Stimulated activated naive CD8-positive, alpha-beta T cell treated with anti-CD3 and anti-CD28 coated beads, Interleukin-15, Interleukin-2, amounts not matched to agents 100 U/mL and 50 U/mL, for 24 hours (primary cell): Measurements from ENCODE around the gene SMAD6.
"Not testable (repeated sequence)": the region's sequence is repeated elsewhere in the genome, so short reads cannot be mapped to it uniquely, and the experiment has no call there.

ENCODE experiments used
- ATAC-seq: fragments of 150-1000 bp; cut with Tn5 transposase; one replicate; pipeline ENCODE4 v1.10.0; 2021
- DNase-seq: peaks from one replicate; pipeline ENCODE4 v3.0.0; 2021

Gene SMAD6

GRCh38 chr15:66826507-66826906, 124.5 kb downstream of the SMAD6 start:
- ATAC-seq (no peak), DNase-seq (no peak)

GRCh38 chr15:66827039-66827697, 125.1 kb downstream of the SMAD6 start:
- DNase-seq (no peak), ATAC-seq (no peak)

- no peak for ATAC-seq
- DNase-seq, result no peak
Measured at GRCh38 chr15:66827698-66828055, 125.6 kb downstream of the SMAD6 start.

GRCh38 chr15:66828817-66829541, 126.9 kb downstream of the SMAD6 start:
- DNase-seq, ATAC-seq: not testable (repeated sequence)

GRCh38 chr15:66829551-66830121, 127.6 kb downstream of the SMAD6 start:
- no peak for DNase-seq
- ATAC-seq, result no peak

GRCh38 chr15:66830358-66830757, 128.3 kb downstream of the SMAD6 start:
- DNase-seq (no peak), ATAC-seq (no peak)

GRCh38 chr15:66830823-66831222, 128.8 kb downstream of the SMAD6 start:
- no peak for DNase-seq
- no peak for ATAC-seq

- ATAC-seq, result no peak
- no peak for DNase-seq
Measured at GRCh38 chr15:66831289-66831688, 129.3 kb downstream of the SMAD6 start.

GRCh38 chr15:66831801-66832390, 129.9 kb downstream of the SMAD6 start:
- no peak for DNase-seq
- no peak for ATAC-seq
